ENCODE measurements around the gene SAMD14.

GRCh38 chr17:50103941-50104340 lies 26.0 kb downstream of the SAMD14 start:
- TF ChIP-seq EZH2phosphoT487 (IDR thresholded peaks at IDR 0.05; ENCODE audit: unreplicated experiment) (no peak), JUNB (IDR thresholded peaks at IDR 0.05; ENCODE audit: unreplicated experiment) (no peak), CTCF (conservative IDR thresholded peaks at IDR 0.05; ENCODE audit: low read depth in 2 of 2) (no peak), EZH2 (IDR thresholded peaks at IDR 0.05; ENCODE audit: low read depth, unreplicated experiment) (no peak), REST (IDR thresholded peaks at IDR 0.05; ENCODE audit: unreplicated experiment) (no peak), POLR2AphosphoS5 (IDR thresholded peaks at IDR 0.05; ENCODE audit: low read depth) (no peak), CREB1 (CRISPR knock-in tag; IDR thresholded peaks at IDR 0.05; ENCODE audit: low read depth) (no peak), ZNF462 (CRISPR knock-in tag; IDR thresholded peaks at IDR 0.05) (no peak), ETS1 (IDR thresholded peaks at IDR 0.05) (no peak)

Measured in GM23338 (cell line).